Measurements from ENCODE around the gene NSD2. TPM values are rescaled to one million over a fixed set of nuclear protein-coding genes. Genes with fewer than 3 reads are reported as not detected.

The NSD2 gene
- total RNA-seq, 1 experiment from 2014 or later = 136 TPM

GRCh38 chr4:1938027-1938426, 66.8 kb downstream of the NSD2 start:
- no peak overlapping the region for H3K18ac ChIP-seq (ENCODE audit: insufficient read length, low read depth, low read length)
- no peak overlapping the region for H3K14ac ChIP-seq (ENCODE audit: insufficient read depth, low read length)
- no peak overlapping the region for H3K4me2 ChIP-seq (ENCODE audit: insufficient read depth, insufficient read length, low read length)
- no peaks in the 10 kb centered on the region for H3K23me2 ChIP-seq (ENCODE audit: insufficient read length, low read depth, low read length, poor library complexity, severe bottlenecking)
- no peaks in the 10 kb centered on the region for H3K4me1 ChIP-seq (ENCODE audit: insufficient read depth, low read length)
- peaks cover 17 to 66% (median 44%) of the 10 kb centered on the region in 3 experiments for H3K36me3 Mint-ChIP-seq (ENCODE audit: insufficient read depth in 1 of 3, low read depth in 3 of 3)
- no peak overlapping the region for H3K4me3 Mint-ChIP-seq
- H4K8ac ChIP-seq (replicated peaks; ENCODE audit: insufficient read length, low read depth, low read length) = no peak overlapping the region
- no peak overlapping the region for H2AK5ac ChIP-seq (ENCODE audit: insufficient read length, low read length)
- no peak overlapping the region for H3T11ph ChIP-seq (ENCODE audit: low read length)
- TF ChIP-seq, protein P1, sequence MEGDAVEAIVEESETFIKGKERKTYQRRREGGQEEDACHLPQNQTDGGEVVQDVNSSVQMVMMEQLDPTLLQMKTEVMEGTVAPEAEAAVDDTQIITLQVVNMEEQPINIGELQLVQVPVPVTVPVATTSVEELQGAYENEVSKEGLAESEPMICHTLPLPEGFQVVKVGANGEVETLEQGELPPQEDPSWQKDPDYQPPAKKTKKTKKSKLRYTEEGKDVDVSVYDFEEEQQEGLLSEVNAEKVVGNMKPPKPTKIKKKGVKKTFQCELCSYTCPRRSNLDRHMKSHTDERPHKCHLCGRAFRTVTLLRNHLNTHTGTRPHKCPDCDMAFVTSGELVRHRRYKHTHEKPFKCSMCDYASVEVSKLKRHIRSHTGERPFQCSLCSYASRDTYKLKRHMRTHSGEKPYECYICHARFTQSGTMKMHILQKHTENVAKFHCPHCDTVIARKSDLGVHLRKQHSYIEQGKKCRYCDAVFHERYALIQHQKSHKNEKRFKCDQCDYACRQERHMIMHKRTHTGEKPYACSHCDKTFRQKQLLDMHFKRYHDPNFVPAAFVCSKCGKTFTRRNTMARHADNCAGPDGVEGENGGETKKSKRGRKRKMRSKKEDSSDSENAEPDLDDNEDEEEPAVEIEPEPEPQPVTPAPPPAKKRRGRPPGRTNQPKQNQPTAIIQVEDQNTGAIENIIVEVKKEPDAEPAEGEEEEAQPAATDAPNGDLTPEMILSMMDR (conservative IDR thresholded peaks at IDR 0.05) = no peak
- no peak overlapping the region for H4K5ac ChIP-seq (ENCODE audit: insufficient read length, low read depth, low read length)
- no CpG with 5 or more reads among the region's 8 CpGs for WGBS (ENCODE audit: extremely low coverage, insufficient read length, low lambda C conversion rate)
- DNase-seq = no peak
- no peaks in the 10 kb centered on the region for H3K4me1 Mint-ChIP-seq
- no peaks in the 10 kb centered on the region for H3K27me3 Mint-ChIP-seq (ENCODE audit: low read depth)
- H2BK120ac ChIP-seq (ENCODE audit: low read depth, low read length, poor library complexity, severe bottlenecking) = no peak overlapping the region
- H2BK20ac ChIP-seq (ENCODE audit: low read depth, low read length, poor library complexity, severe bottlenecking) = no peak overlapping the region
- H4K20me1 ChIP-seq (ENCODE audit: control insufficient read depth, insufficient read depth, insufficient read length) = no peaks in the 10 kb centered on the region
- H2AFZ ChIP-seq (ENCODE audit: low read length) = no peak overlapping the region
- no peak overlapping the region for H3K4ac ChIP-seq (ENCODE audit: low read depth, low read length)
- H2BK12ac ChIP-seq (ENCODE audit: insufficient read length, low read depth, low read length) = no peak overlapping the region
- no peak overlapping the region for H4K91ac ChIP-seq (ENCODE audit: insufficient read length, low read depth, low read length)
- no peak overlapping the region for H3K27ac ChIP-seq (ENCODE audit: insufficient read length, low read depth, low read length)
- no peak overlapping the region for H2BK5ac ChIP-seq (ENCODE audit: insufficient read length, low read length)
- no peaks in the 10 kb centered on the region for H3K79me2 ChIP-seq (ENCODE audit: insufficient read depth, low read length)
- H3K9me3 Mint-ChIP-seq = no peaks in the 10 kb centered on the region
- no peaks in the 10 kb centered on the region for H3K27me3 ChIP-seq (ENCODE audit: insufficient read depth, low read length)
- H3K9me3 ChIP-seq (ENCODE audit: control insufficient read depth, low read depth, low read length) = no peaks in the 10 kb centered on the region
- no peak overlapping the region for H3K23ac ChIP-seq (ENCODE audit: insufficient read length, low read depth, low read length)
- H3K27ac Mint-ChIP-seq = no peak overlapping the region
- no peak overlapping the region for H2BK15ac ChIP-seq (ENCODE audit: low read depth, low read length)
- H3K9ac ChIP-seq (ENCODE audit: extremely low read depth, insufficient read length, low read length) = no peak overlapping the region
- no peak overlapping the region for H3K56ac ChIP-seq (ENCODE audit: insufficient read length, low read depth, low read length)
- no peaks in the 10 kb centered on the region for H3K79me1 ChIP-seq (ENCODE audit: insufficient read depth, low read depth, low read length, poor library complexity, severe bottlenecking)

Measured in H9 (cell line).